ENCODE data around the gene DNAH5.

DNAH5 gene

DNA sequence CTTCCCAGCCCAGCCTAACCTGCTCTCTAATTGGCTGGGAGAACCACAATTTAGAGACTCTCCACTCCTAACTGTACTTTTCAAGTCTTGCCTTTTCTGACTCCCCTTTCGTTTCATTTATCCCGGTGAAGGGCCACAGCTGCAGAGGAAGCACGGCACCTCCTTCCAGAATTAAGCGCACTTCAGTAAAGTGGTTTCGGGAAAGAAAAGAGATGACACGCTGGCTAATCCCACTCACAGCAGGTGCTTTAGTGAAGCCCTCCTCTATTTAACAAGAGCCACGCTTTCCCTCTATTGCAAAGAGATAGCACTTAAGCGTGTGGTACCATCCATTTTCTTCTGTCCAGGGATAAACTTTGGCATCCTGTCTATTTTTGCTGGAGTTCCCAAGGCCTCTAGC, 4.8 kb downstream of the DNAH5 start:
- H3K27me3 ChIP-seq (ENCODE audit: control insufficient read depth in 1 of 2, insufficient read depth in 2 of 2, low read length in 2 of 2): no peaks in the 10 kb centered on the region
- no peaks in the 10 kb centered on the region for H3K4me1 ChIP-seq (ENCODE audit: insufficient read depth, low read length)
- no peaks in the 10 kb centered on the region for H3K36me3 ChIP-seq (ENCODE audit: insufficient read depth, low read length)
- H3K4me3 ChIP-seq (ENCODE audit: low read depth in 1 of 2, low read length in 2 of 2): no peak overlapping the region
- no peak overlapping the region for H3K27ac ChIP-seq (ENCODE audit: low read depth, low read length)
- no peaks in the 10 kb centered on the region for H3K9me3 ChIP-seq (ENCODE audit: low read length)
- no peak overlapping the region for H3K9ac ChIP-seq (ENCODE audit: low read length)

GRCh38 chr5:13934921-13935320, 9.6 kb downstream of the DNAH5 start:
- H3K9me3 ChIP-seq (ENCODE audit: low read length): no peaks in the 10 kb centered on the region
- no peak overlapping the region for H3K9ac ChIP-seq (ENCODE audit: low read length)
- H3K36me3 ChIP-seq (ENCODE audit: insufficient read depth, low read length): no peaks in the 10 kb centered on the region
- H3K27ac ChIP-seq (ENCODE audit: low read depth, low read length): no peak overlapping the region
- no peak overlapping the region for H3K4me3 ChIP-seq (ENCODE audit: low read depth in 1 of 2, low read length in 2 of 2)
- H3K27me3 ChIP-seq (ENCODE audit: control insufficient read depth in 1 of 2, insufficient read depth in 2 of 2, low read length in 2 of 2): no peaks in the 10 kb centered on the region
- no peaks in the 10 kb centered on the region for H3K4me1 ChIP-seq (ENCODE audit: insufficient read depth, low read length)

- Histone ChIP-seq H3K9ac (ENCODE audit: low read length) (no peak overlapping the region), H3K27ac (ENCODE audit: low read depth, low read length) (no peak overlapping the region), H3K4me3 (ENCODE audit: low read depth in 1 of 2, low read length in 2 of 2) (no peak overlapping the region), H3K9me3 (ENCODE audit: low read length) (no peaks in the 10 kb centered on the region), H3K36me3 (ENCODE audit: insufficient read depth, low read length) (no peaks in the 10 kb centered on the region), H3K4me1 (ENCODE audit: insufficient read depth, low read length) (no peaks in the 10 kb centered on the region), H3K27me3 (ENCODE audit: control insufficient read depth in 1 of 2, insufficient read depth in 2 of 2, low read length in 2 of 2) (no peaks in the 10 kb centered on the region)
Observed at GRCh38 chr5:13934125-13934524, 10.4 kb downstream of the DNAH5 start.

DNA sequence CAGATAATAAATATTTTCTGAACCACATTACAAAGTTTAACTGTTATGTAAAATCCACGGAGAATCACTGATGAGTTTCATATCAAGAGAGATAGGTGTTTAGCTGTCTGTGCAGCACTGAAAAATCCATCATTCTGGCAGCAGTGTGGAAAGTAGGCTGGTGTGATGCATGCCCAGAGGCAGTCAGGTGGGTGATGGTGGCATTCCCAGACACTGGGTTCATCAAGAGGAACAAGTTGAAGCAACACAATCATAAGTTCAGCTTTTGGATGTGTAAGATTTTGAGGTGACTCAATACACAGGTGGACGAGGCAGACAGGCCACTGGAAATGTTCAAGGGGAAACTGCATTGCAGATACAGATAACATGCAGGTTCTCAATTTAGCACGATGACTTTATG, 11.9 kb downstream of the DNAH5 start:
- no peaks in the 10 kb centered on the region for H3K4me1 ChIP-seq (ENCODE audit: insufficient read depth, low read length)
- no peaks in the 10 kb centered on the region for H3K27me3 ChIP-seq (ENCODE audit: control insufficient read depth in 1 of 2, insufficient read depth in 2 of 2, low read length in 2 of 2)

DNA sequence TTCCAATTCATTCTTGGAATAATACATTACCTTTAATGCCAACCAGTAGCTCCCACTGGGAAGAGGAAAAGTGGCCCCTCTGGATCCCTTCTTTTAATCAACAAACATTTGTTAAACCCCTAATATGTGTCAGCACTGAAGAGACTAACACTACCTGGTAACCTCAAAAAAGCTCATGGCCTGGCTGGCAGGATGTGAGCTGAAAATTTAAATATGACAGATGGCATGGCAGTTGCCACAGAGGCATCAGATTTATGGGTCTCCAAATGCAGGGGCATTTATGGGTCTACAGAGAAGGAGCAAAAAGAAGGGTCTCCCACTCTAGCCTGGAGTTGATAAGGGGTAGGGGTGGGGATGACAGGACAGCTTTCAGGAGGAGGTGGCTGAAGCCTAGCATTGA, 12.5 kb downstream of the DNAH5 start:
- no peak overlapping the region for H3K27ac ChIP-seq (ENCODE audit: low read depth, low read length)
- H3K4me3 ChIP-seq (ENCODE audit: low read depth in 1 of 2, low read length in 2 of 2): no peak overlapping the region
- no peaks in the 10 kb centered on the region for H3K9me3 ChIP-seq (ENCODE audit: low read length)
- H3K36me3 ChIP-seq (ENCODE audit: insufficient read depth, low read length): no peaks in the 10 kb centered on the region
- no peaks in the 10 kb centered on the region for H3K27me3 ChIP-seq (ENCODE audit: control insufficient read depth in 1 of 2, insufficient read depth in 2 of 2, low read length in 2 of 2)
- no peaks in the 10 kb centered on the region for H3K4me1 ChIP-seq (ENCODE audit: insufficient read depth, low read length)
- H3K9ac ChIP-seq (ENCODE audit: low read length): no peak overlapping the region

More for the DNA sequence above, 11.9 kb downstream of the DNAH5 start:
- H3K9ac ChIP-seq (ENCODE audit: low read length): no peak overlapping the region
- H3K4me3 ChIP-seq (ENCODE audit: low read depth in 1 of 2, low read length in 2 of 2): no peak overlapping the region
- no peaks in the 10 kb centered on the region for H3K9me3 ChIP-seq (ENCODE audit: low read length)
- H3K27ac ChIP-seq (ENCODE audit: low read depth, low read length): no peak overlapping the region
- H3K36me3 ChIP-seq (ENCODE audit: insufficient read depth, low read length): no peaks in the 10 kb centered on the region

GRCh38 chr5:13930541-13931171, 13.8 kb downstream of the DNAH5 start:
- H3K4me3 ChIP-seq (ENCODE audit: low read depth in 1 of 2, low read length in 2 of 2): no peak overlapping the region
- H3K4me1 ChIP-seq (ENCODE audit: insufficient read depth, low read length): no peaks in the 10 kb centered on the region
- H3K36me3 ChIP-seq (ENCODE audit: insufficient read depth, low read length): no peaks in the 10 kb centered on the region
- no peaks in the 10 kb centered on the region for H3K27me3 ChIP-seq (ENCODE audit: control insufficient read depth in 1 of 2, insufficient read depth in 2 of 2, low read length in 2 of 2)
- no peak overlapping the region for H3K27ac ChIP-seq (ENCODE audit: low read depth, low read length)
- no peak overlapping the region for H3K9ac ChIP-seq (ENCODE audit: low read length)
- no peaks in the 10 kb centered on the region for H3K9me3 ChIP-seq (ENCODE audit: low read length)

DNA sequence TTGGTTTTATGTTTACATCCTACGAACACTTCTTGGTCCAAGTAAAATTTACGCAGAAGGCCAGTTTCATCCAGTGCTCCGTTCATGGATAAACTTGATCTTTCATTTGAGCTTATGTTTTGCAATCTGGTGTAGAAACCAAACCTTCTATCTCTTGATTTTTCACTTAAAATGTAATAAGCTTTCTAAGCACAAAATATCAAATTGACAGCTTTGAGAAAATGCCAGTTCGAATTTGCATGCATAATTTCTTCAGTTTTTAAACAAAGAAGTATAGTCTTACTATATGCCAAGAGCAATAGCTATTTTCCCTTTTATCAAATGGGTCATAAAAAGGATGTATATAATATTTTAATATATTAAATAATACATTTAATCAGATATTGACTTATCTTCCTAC, 17.8 kb downstream of the DNAH5 start:
- H3K27me3 ChIP-seq (ENCODE audit: control insufficient read depth in 1 of 2, insufficient read depth in 2 of 2, low read length in 2 of 2): no peaks in the 10 kb centered on the region
- H3K4me3 ChIP-seq (ENCODE audit: low read depth in 1 of 2, low read length in 2 of 2): no peak overlapping the region
- H3K27ac ChIP-seq (ENCODE audit: low read depth, low read length): no peak overlapping the region
- H3K4me1 ChIP-seq (ENCODE audit: insufficient read depth, low read length): no peaks in the 10 kb centered on the region
- H3K9me3 ChIP-seq (ENCODE audit: low read length): no peaks in the 10 kb centered on the region
- no peak overlapping the region for H3K9ac ChIP-seq (ENCODE audit: low read length)
- no peaks in the 10 kb centered on the region for H3K36me3 ChIP-seq (ENCODE audit: insufficient read depth, low read length)

DNA sequence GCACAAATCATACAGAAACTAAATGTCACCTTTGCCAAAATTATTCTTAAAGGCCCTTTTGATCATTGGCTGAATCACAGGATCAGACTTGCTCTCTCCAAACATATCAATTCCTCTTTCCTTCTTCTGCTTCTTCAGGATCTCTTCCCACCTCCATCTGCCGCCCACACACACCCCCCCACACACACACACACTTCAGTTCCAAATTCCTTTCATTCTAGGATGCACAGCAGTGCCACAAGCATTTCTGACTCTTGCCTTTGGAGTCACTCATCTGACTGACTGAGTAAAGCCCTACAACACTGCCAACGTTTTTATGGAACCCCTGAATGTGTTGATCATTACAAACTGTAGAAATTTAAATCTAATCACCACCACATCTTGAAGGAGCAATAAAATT, 22.9 kb downstream of the DNAH5 start:
- H3K36me3 ChIP-seq (ENCODE audit: insufficient read depth, low read length): no peaks in the 10 kb centered on the region
- no peaks in the 10 kb centered on the region for H3K9me3 ChIP-seq (ENCODE audit: low read length)
- no peak overlapping the region for H3K4me3 ChIP-seq (ENCODE audit: low read depth in 1 of 2, low read length in 2 of 2)
- H3K27me3 ChIP-seq (ENCODE audit: control insufficient read depth in 1 of 2, insufficient read depth in 2 of 2, low read length in 2 of 2): no peaks in the 10 kb centered on the region
- no peak overlapping the region for H3K9ac ChIP-seq (ENCODE audit: low read length)
- no peak overlapping the region for H3K27ac ChIP-seq (ENCODE audit: low read depth, low read length)
- H3K4me1 ChIP-seq (ENCODE audit: insufficient read depth, low read length): no peaks in the 10 kb centered on the region

DNA sequence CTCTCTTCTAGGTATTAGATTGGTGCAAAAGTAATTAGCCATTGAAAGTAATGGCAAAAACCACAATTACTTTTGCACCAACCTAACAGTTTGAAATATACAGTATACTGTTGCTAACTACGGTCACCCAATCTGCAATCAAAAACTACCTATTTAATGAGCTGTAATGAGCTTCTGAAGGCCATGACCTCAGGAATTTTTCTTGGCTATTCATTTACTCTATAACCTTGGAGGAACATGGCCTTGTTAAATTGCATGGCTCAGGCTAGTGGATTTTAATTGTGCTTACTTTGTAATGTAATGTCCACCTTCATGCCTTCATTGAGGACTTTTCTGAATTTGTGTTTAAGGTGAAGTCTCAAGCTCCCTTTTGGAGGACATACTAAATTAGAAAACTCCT, 24.7 kb downstream of the DNAH5 start:
- H3K27me3 ChIP-seq (ENCODE audit: control insufficient read depth in 1 of 2, insufficient read depth in 2 of 2, low read length in 2 of 2): no peaks in the 10 kb centered on the region
- H3K4me3 ChIP-seq (ENCODE audit: low read depth in 1 of 2, low read length in 2 of 2): no peak overlapping the region

DNA sequence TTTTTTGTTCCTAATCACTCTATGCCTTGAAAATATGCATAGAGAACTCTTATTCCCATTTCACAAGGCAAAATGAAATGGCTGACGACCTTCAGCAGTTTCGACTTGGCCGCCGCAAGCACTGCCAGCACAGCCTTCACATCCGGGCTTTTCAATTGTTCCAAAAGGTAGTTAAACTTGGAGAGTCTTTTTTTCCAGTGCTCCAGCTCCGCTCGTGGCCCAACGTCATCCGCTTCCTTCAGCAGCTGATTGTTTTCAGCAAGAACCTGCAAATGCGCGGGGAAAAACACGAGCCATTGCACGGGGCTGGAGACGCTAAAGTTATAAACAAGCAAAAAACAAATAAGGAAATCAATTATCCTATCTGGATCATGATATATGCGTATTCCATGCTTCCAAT, 25.4 kb downstream of the DNAH5 start:
- H3K9me3 ChIP-seq (ENCODE audit: low read length): no peaks in the 10 kb centered on the region
- no peaks in the 10 kb centered on the region for H3K4me1 ChIP-seq (ENCODE audit: insufficient read depth, low read length)
- H3K36me3 ChIP-seq (ENCODE audit: insufficient read depth, low read length): no peaks in the 10 kb centered on the region
- no peak overlapping the region for H3K4me3 ChIP-seq (ENCODE audit: low read depth in 1 of 2, low read length in 2 of 2)
- H3K27me3 ChIP-seq (ENCODE audit: control insufficient read depth in 1 of 2, insufficient read depth in 2 of 2, low read length in 2 of 2): no peaks in the 10 kb centered on the region
- no peak overlapping the region for H3K9ac ChIP-seq (ENCODE audit: low read length)
- H3K27ac ChIP-seq (ENCODE audit: low read depth, low read length): no peak overlapping the region

More for the DNA sequence above, 24.7 kb downstream of the DNAH5 start:
- no peaks in the 10 kb centered on the region for H3K4me1 ChIP-seq (ENCODE audit: insufficient read depth, low read length)
- no peaks in the 10 kb centered on the region for H3K9me3 ChIP-seq (ENCODE audit: low read length)
- no peaks in the 10 kb centered on the region for H3K36me3 ChIP-seq (ENCODE audit: insufficient read depth, low read length)
- no peak overlapping the region for H3K27ac ChIP-seq (ENCODE audit: low read depth, low read length)
- no peak overlapping the region for H3K9ac ChIP-seq (ENCODE audit: low read length)

GRCh38 chr5:13917061-13917460, 27.4 kb downstream of the DNAH5 start:
- no peak overlapping the region for H3K4me3 ChIP-seq (ENCODE audit: low read depth in 1 of 2, low read length in 2 of 2)
- H3K4me1 ChIP-seq (ENCODE audit: insufficient read depth, low read length): no peaks in the 10 kb centered on the region
- H3K9ac ChIP-seq (ENCODE audit: low read length): no peak overlapping the region
- no peaks in the 10 kb centered on the region for H3K36me3 ChIP-seq (ENCODE audit: insufficient read depth, low read length)
- no peaks in the 10 kb centered on the region for H3K27me3 ChIP-seq (ENCODE audit: control insufficient read depth in 1 of 2, insufficient read depth in 2 of 2, low read length in 2 of 2)
- H3K27ac ChIP-seq (ENCODE audit: low read depth, low read length): no peak overlapping the region
- no peaks in the 10 kb centered on the region for H3K9me3 ChIP-seq (ENCODE audit: low read length)

- Histone ChIP-seq H3K9ac (ENCODE audit: low read length) (no peak overlapping the region), H3K9me3 (ENCODE audit: low read length) (no peaks in the 10 kb centered on the region), H3K4me1 (ENCODE audit: insufficient read depth, low read length) (no peaks in the 10 kb centered on the region), H3K27ac (ENCODE audit: low read depth, low read length) (no peak overlapping the region), H3K36me3 (ENCODE audit: insufficient read depth, low read length) (no peaks in the 10 kb centered on the region), H3K27me3 (ENCODE audit: control insufficient read depth in 1 of 2, insufficient read depth in 2 of 2, low read length in 2 of 2) (no peaks in the 10 kb centered on the region), H3K4me3 (ENCODE audit: low read depth in 1 of 2, low read length in 2 of 2) (no peak overlapping the region)
Observed at GRCh38 chr5:13913962-13914361, 30.5 kb downstream of the DNAH5 start.
